SK-N-SH (cell line): ENCODE data around the gene EXOC2. TPM values are rescaled to one million over a fixed set of nuclear protein-coding genes. Genes with fewer than 3 reads are reported as not detected.

Source experiments
- CTCF ChIA-PET: fragments of 300-600, 350-600 bp; formaldehyde crosslinking; extraction: SDS; loops from one replicate; lab custom pipeline; 2021; lab: Yijun Ruan, JAX
- POLR2A ChIA-PET: fragments of 350-600 bp; sonication (Branson Sonifier 250); formaldehyde crosslinking; extraction: SDS; loops from one replicate; lab custom pipeline; 2020; ENCODE audit warnings: antibody characterized with exemption, inconsistent platforms; lab: Yijun Ruan, JAX
- DNase-seq: peaks from one replicate; pipeline ENCODE4 v3.0.0; 2012
- H2AFZ ChIP-seq: fragments of 200-600 bp; sonication (generic); 2 replicates; pipeline ENCODE4 v1.8.1; 2016; ENCODE audit warnings: antibody characterized with exemption, mild to moderate bottlenecking, low read depth
- H3F3A ChIP-seq: fragments of 200-600 bp; sonication (generic); replicated peaks from 2 replicates; pipeline ENCODE3; 2016; ENCODE audit warnings: antibody characterized with exemption, mild to moderate bottlenecking; ENCODE audit not compliant: insufficient read depth
- H3K27ac ChIP-seq, 2 experiments: fragments of 200-500 bp in 1 of 2; fragments of 200-600 bp in 1 of 2; sonication (Bioruptor generic) in 1 of 2; sonication (generic), shearing (Covaris generic) in 1 of 2; 2 replicates each; pipeline versions ENCODE4 v1.5.1 to v1.6.1; 2014 to 2016; ENCODE audit warnings: low read depth in 2 of 2, inconsistent platforms in 1 of 2, low read length in 1 of 2, mild to moderate bottlenecking in 1 of 2, mixed read lengths in 1 of 2
- H3K27me3 ChIP-seq: fragments of 200-600 bp; sonication (generic), shearing (Covaris generic); 2 replicates; pipeline ENCODE4 v1.6.1; 2016; ENCODE audit warnings: mixed run types; ENCODE audit not compliant: insufficient read depth
- H3K36me3 ChIP-seq, 2 experiments: fragments of 200-500 bp in 1 of 2; fragments of 200-600 bp in 1 of 2; sonication (Bioruptor generic) in 1 of 2; sonication (generic) in 1 of 2; replicated peaks in 1 of 2; 2 replicates each; pipeline versions ENCODE3 to v1.5.1; 2014 to 2016; ENCODE audit warnings: low read length in 1 of 2, mild to moderate bottlenecking in 1 of 2; ENCODE audit not compliant: insufficient read depth in 2 of 2, control insufficient read depth in 1 of 2
- H3K4me1 ChIP-seq, 2 experiments: fragments of 200-500 bp in 1 of 2; fragments of 200-600 bp in 1 of 2; sonication (Bioruptor generic) in 1 of 2; sonication (generic), shearing (Covaris generic) in 1 of 2; 2 replicates each; pipeline versions ENCODE4 v1.5.1 to v1.6.1; 2014 to 2016; ENCODE audit warnings: low read depth in 1 of 2, low read length in 1 of 2, mixed run types in 1 of 2; ENCODE audit not compliant: insufficient read depth in 2 of 2, control insufficient read depth in 1 of 2
- H3K4me2 ChIP-seq: fragments of 200-600 bp; sonication (generic), shearing (Covaris generic); 2 replicates; pipeline ENCODE4 v1.6.1; 2017; ENCODE audit warnings: mixed run types
- H3K4me3 ChIP-seq, 2 experiments: fragments of 200-500 bp in 1 of 2; fragments of 200-600 bp in 1 of 2; sonication (Bioruptor generic) in 1 of 2; sonication (generic), shearing (Covaris generic) in 1 of 2; 2 replicates each; pipeline versions ENCODE4 v1.5.1 to v1.8.1; 2014 to 2016; ENCODE audit warnings: low read depth in 2 of 2, inconsistent platforms in 1 of 2, low read length in 1 of 2, mild to moderate bottlenecking in 1 of 2, mixed read lengths in 1 of 2, moderate library complexity in 1 of 2
- H3K79me2 ChIP-seq: fragments of 200-600 bp; sonication (generic); 2 replicates; pipeline ENCODE4 v1.8.1; 2017; ENCODE audit warnings: mild to moderate bottlenecking; ENCODE audit not compliant: insufficient read depth
- H3K9ac ChIP-seq: fragments of 200-600 bp; sonication (generic); 2 replicates; pipeline ENCODE4 v1.6.1; 2017; ENCODE audit warnings: mixed run types
- H3K9me2 ChIP-seq: fragments of 200-600 bp; sonication (generic); 2 replicates; pipeline ENCODE4 v1.6.1; 2017; ENCODE audit warnings: mixed run types
- H3K9me3 ChIP-seq: fragments of 200-600 bp; sonication (generic); 2 replicates; pipeline ENCODE4 v1.6.1; 2017; ENCODE audit warnings: mixed run types, mild to moderate bottlenecking, moderate library complexity
- H4K20me1 ChIP-seq: fragments of 200-600 bp; sonication (generic); 2 replicates; pipeline ENCODE4 v1.6.1; 2017; ENCODE audit warnings: mild to moderate bottlenecking, mixed run types; ENCODE audit not compliant: insufficient read depth
- CHD2 ChIP-seq: fragments of 150-350 bp; IDR thresholded peaks from 2 replicates; pipeline ENCODE4 v1.6.1; 2018; ENCODE audit warnings: low read length; ENCODE audit not compliant: partially characterized antibody
- CTCF ChIP-seq: fragments of 200-600 bp; sonication (generic); IDR thresholded peaks from 2 replicates; pipeline ENCODE4 v1.6.1; 2017; ENCODE audit warnings: antibody characterized with exemption, mild to moderate bottlenecking, moderate library complexity
- ELF1 ChIP-seq: IDR thresholded peaks from 2 replicates; pipeline ENCODE4 v1.4.0; 2012
- EZH2phosphoT487 ChIP-seq: fragments of 200-600 bp; sonication (generic); IDR thresholded peaks from 2 replicates; pipeline ENCODE4 v1.6.1; 2017; ENCODE audit warnings: low read depth, mixed run types, mild to moderate bottlenecking, antibody characterized with exemption, moderate library complexity, borderline replicate concordance
- IRF3 ChIP-seq: fragments of 150-350 bp; IDR thresholded peaks from 2 replicates; pipeline ENCODE4 v1.6.1; 2016; ENCODE audit warnings: mild to moderate bottlenecking, low read depth, low read length
- MAX ChIP-seq: IDR thresholded peaks from 2 replicates; pipeline ENCODE4 v1.4.0; 2012; ENCODE audit warnings: low read depth
- MEF2A ChIP-seq: IDR thresholded peaks from 2 replicates; pipeline ENCODE4 v1.4.0; 2012; ENCODE audit warnings: low read depth, borderline replicate concordance
- MXI1 ChIP-seq: IDR thresholded peaks from 2 replicates; pipeline ENCODE4 v1.6.1; 2012; ENCODE audit warnings: mild to moderate bottlenecking, low read depth, low read length, improper control_type of control experiment
- NFIC ChIP-seq: IDR thresholded peaks from 2 replicates; pipeline ENCODE4 v1.4.0; 2012; ENCODE audit warnings: borderline replicate concordance
- NRF1 ChIP-seq: IDR thresholded peaks from 2 replicates; pipeline ENCODE4 v1.6.1; 2012; ENCODE audit warnings: low read depth, mild to moderate bottlenecking, low read length
- PBX3 ChIP-seq: IDR thresholded peaks from 2 replicates; pipeline ENCODE4; 2012
- POLR2AphosphoS5 ChIP-seq: IDR thresholded peaks from 2 replicates; pipeline ENCODE4 v1.6.1; 2012; ENCODE audit warnings: low read depth, low read length
- RCOR1 ChIP-seq: fragments of 150-350 bp; IDR thresholded peaks from 2 replicates; pipeline ENCODE4 v1.6.1; 2017; ENCODE audit warnings: antibody characterized with exemption, low read length
- REST ChIP-seq: IDR thresholded peaks from 2 replicates; pipeline ENCODE4 v1.6.1; 2012; ENCODE audit warnings: mild to moderate bottlenecking, low read depth, low read length, moderate library complexity
- RXRA ChIP-seq: IDR thresholded peaks from 2 replicates; pipeline ENCODE4 v1.4.0; 2012; ENCODE audit warnings: low read depth, mild to moderate bottlenecking, borderline replicate concordance
- USF1 ChIP-seq: IDR thresholded peaks from 2 replicates; pipeline ENCODE4 v1.4.0; 2012; ENCODE audit warnings: low read depth, borderline replicate concordance
- USF2 ChIP-seq: fragments of 150-350 bp; IDR thresholded peaks from 2 replicates; pipeline ENCODE4 v1.6.1; 2017; ENCODE audit warnings: antibody characterized with exemption, low read length, low read depth, borderline replicate concordance
- WGBS: methylation state at CpG from one replicate; pipeline ENCODE4 v1.1.6; 2017; ENCODE audit warnings: low lambda C conversion rate; 5-methylcytosine and 5-hydroxymethylcytosine counted together
- polyA plus RNA-seq, 3 experiments: library from polyadenylated mRNA; depleted of rRNA; stranded (reverse); fragments of >200 nt; gene quantifications; 2 replicates each; pipeline ENCODE4 v1.2.3, GENCODE V29; 2012

EXOC2 gene
- polyA plus RNA-seq, 1 of the 3 experiments (the other 2 are of a cell fraction), result 10.6 TPM

GRCh38 chr6:700490-700889 is 7.6 kb upstream of the EXOC2 start:
- H3K4me3 ChIP-seq, result no peak overlapping the region
- no peak overlapping the region for H3K9ac ChIP-seq
- H3K27ac ChIP-seq, result no peak overlapping the region
- no peak overlapping the region for H2AFZ ChIP-seq
- no peak overlapping the region for H3K4me2 ChIP-seq
- DNase-seq, result no peak
- no peaks in the 10 kb centered on the region for H3K9me2 ChIP-seq
- H3K9me3 ChIP-seq, result no peaks in the 10 kb centered on the region
- H3K79me2 ChIP-seq, result no peaks in the 10 kb centered on the region
- no peaks in the 10 kb centered on the region for H3K36me3 ChIP-seq
- POLR2A ChIA-PET, result no interaction called here
- no peaks in the 10 kb centered on the region for H4K20me1 ChIP-seq
- H3K27me3 ChIP-seq, result no peaks in the 10 kb centered on the region; the same call in 1 of the 2 replicates
- CTCF ChIA-PET, result interaction anchor here (3.8 kb wide), 1 partner anchor 22 kb away, joined by 13 read pairs; no protein-coding TSS in a partner anchor
- peaks cover 0 to 7% of the 10 kb centered on the region in 2 experiments; a peak in 1 of 4 replicates for H3K4me1 ChIP-seq
- no peak for TF ChIP-seq POLR2AphosphoS5
- no peak for TF ChIP-seq PBX3
- TF ChIP-seq MXI1, result no peak
- no peak for TF ChIP-seq MAX
- WGBS, result 85% methylated on average over 3 of the region's 3 CpGs
- no peaks in the 10 kb centered on the region for H3F3A ChIP-seq

- Histone ChIP-seq H4K20me1 (no peaks in the 10 kb centered on the region), H3K9ac (no peak overlapping the region), H3K27ac (no peak overlapping the region), H3K27me3 (no peaks in the 10 kb centered on the region; the same call in 1 of the 2 replicates), H3K9me2 (no peaks in the 10 kb centered on the region), H3K9me3 (no peaks in the 10 kb centered on the region), H3K79me2 (no peaks in the 10 kb centered on the region), H3F3A (no peaks in the 10 kb centered on the region), H3K4me1 (peaks cover 0 to 7% of the 10 kb centered on the region in 2 experiments; a peak in 1 of 4 replicates), H3K4me3 (no peak overlapping the region), H3K36me3 (no peaks in the 10 kb centered on the region), H3K4me2 (no peak overlapping the region), H2AFZ (no peak overlapping the region)
- POLR2A ChIA-PET, result no interaction called here
- CTCF ChIA-PET, result interaction anchor here (1.0 to 1.3 kb wide), 2 partner anchors 23 to 106 kb away, joined by 3 to 5 read pairs; no protein-coding TSS in a partner anchor
- no peak for DNase-seq
- WGBS, result 63% methylated on average over 6 of the region's 6 CpGs
- TF ChIP-seq REST (no peak), RCOR1 (no peak), RXRA (no peak), MEF2A (no peak), CHD2 (no peak), MXI1 (no peak), POLR2AphosphoS5 (no peak), IRF3 (no peak), EZH2phosphoT487 (no peak), ELF1 (no peak), NRF1 (no peak), USF1 (no peak), USF2 (no peak), CTCF (no peak), NFIC (no peak)
Observed at GRCh38 chr6:699319-699718, 6.4 kb upstream of the EXOC2 start.
